SK-N-SH (cell line): ENCODE results near the gene PLA2G2F.

Experiments
- EP300 ChIP-seq, 2 experiments: IDR thresholded peaks; 2 replicates each; pipeline versions ENCODE4 v1.4.0 to v1.6.1; 2012; ENCODE audit warnings: borderline replicate concordance in 1 of 2, low read depth in 1 of 2, low read length in 1 of 2
- NRF1 ChIP-seq: IDR thresholded peaks from 2 replicates; pipeline ENCODE4 v1.6.1; 2012; ENCODE audit warnings: low read depth, mild to moderate bottlenecking, low read length
- POLR2AphosphoS5 ChIP-seq: IDR thresholded peaks from 2 replicates; pipeline ENCODE4 v1.6.1; 2012; ENCODE audit warnings: low read depth, low read length
- SIN3A ChIP-seq: IDR thresholded peaks from 2 replicates; pipeline ENCODE4 v1.6.1; 2012; ENCODE audit warnings: low read depth, mild to moderate bottlenecking, low read length, moderate library complexity, borderline replicate concordance
- TF ChIP-seq, protein P1 (sequence below): fragments of 200-600 bp; sonication (generic); IDR thresholded peaks from 2 replicates; pipeline ENCODE4 v1.6.1; 2017; ENCODE audit warnings: antibody characterized with exemption, mild to moderate bottlenecking, moderate library complexity
- TF ChIP-seq, protein P2 (sequence below): fragments of 150-350 bp; IDR thresholded peaks from 2 replicates; pipeline ENCODE4 v1.6.1; 2017; ENCODE audit warnings: antibody characterized with exemption, low read length, low read depth, borderline replicate concordance

DNA sequence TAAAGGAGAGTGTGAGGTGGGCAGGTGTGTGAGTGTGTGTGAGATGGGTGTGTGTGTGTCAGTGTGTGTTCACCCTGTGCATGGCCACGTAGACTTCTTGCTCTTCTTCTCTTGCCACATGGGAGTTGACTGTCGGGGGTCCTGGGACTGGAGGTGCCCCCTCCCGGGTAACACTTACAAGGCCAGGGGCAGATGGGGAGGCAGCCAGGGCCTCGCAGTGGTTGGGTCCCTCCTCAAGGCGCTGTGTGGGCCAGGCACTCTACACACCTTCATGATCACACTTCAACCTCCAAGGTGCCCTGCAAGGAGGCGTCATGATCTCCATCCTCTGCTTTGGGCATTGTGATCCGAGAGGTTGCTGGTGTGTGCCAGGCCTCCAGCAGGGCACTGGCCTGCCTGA is 2.3 kb downstream of the PLA2G2F start:
- no peak for TF ChIP-seq POLR2AphosphoS5
- TF ChIP-seq, protein P1, sequence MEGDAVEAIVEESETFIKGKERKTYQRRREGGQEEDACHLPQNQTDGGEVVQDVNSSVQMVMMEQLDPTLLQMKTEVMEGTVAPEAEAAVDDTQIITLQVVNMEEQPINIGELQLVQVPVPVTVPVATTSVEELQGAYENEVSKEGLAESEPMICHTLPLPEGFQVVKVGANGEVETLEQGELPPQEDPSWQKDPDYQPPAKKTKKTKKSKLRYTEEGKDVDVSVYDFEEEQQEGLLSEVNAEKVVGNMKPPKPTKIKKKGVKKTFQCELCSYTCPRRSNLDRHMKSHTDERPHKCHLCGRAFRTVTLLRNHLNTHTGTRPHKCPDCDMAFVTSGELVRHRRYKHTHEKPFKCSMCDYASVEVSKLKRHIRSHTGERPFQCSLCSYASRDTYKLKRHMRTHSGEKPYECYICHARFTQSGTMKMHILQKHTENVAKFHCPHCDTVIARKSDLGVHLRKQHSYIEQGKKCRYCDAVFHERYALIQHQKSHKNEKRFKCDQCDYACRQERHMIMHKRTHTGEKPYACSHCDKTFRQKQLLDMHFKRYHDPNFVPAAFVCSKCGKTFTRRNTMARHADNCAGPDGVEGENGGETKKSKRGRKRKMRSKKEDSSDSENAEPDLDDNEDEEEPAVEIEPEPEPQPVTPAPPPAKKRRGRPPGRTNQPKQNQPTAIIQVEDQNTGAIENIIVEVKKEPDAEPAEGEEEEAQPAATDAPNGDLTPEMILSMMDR, result no peak
- TF ChIP-seq, protein P2, sequence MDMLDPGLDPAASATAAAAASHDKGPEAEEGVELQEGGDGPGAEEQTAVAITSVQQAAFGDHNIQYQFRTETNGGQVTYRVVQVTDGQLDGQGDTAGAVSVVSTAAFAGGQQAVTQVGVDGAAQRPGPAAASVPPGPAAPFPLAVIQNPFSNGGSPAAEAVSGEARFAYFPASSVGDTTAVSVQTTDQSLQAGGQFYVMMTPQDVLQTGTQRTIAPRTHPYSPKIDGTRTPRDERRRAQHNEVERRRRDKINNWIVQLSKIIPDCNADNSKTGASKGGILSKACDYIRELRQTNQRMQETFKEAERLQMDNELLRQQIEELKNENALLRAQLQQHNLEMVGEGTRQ, result no peak
- no peak for TF ChIP-seq SIN3A
- TF ChIP-seq EP300 (IDR thresholded peaks at IDR 0.05; ENCODE audit: borderline replicate concordance in 1 of 2, low read depth in 1 of 2, low read length in 1 of 2), result no peak
- no peak for TF ChIP-seq NRF1
